NCI-H2171 (cell line): ENCODE data around the gene PHPT1.
"Not testable (repeated sequence)": the region's sequence is repeated elsewhere in the genome, so short reads cannot be mapped to it uniquely, and the experiment has no call there.

Source experiments
- DNase-seq: peaks from one replicate; lab custom pipeline; 2025; lab: John Stamatoyannopoulos, UW

PHPT1 gene

GRCh38 chr9:136837146-136837855, 11.9 kb upstream of the PHPT1 start:
- no peak for DNase-seq

DNA sequence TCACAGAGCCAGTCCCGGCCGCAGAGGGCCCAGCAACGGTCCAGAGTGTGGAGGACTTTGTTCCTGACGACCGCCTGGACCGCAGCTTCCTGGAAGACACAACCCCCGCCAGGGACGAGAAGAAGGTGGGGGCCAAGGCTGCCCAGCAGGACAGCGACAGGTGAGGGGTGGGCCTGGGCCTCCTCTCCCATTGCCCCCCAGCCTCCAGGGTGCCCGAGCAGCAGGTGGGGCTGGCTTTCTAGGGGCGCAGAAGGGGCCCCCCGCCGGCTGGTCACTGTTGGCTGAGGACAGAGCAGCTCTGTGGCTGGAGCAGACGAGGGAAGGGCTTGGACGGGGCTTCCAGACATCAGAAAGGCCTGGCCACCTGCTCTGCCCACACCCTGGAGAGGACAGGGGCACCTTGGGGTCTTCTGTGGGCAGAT, 11.3 kb upstream of the PHPT1 start:
- DNase-seq, result not testable (repeated sequence)

DNA sequence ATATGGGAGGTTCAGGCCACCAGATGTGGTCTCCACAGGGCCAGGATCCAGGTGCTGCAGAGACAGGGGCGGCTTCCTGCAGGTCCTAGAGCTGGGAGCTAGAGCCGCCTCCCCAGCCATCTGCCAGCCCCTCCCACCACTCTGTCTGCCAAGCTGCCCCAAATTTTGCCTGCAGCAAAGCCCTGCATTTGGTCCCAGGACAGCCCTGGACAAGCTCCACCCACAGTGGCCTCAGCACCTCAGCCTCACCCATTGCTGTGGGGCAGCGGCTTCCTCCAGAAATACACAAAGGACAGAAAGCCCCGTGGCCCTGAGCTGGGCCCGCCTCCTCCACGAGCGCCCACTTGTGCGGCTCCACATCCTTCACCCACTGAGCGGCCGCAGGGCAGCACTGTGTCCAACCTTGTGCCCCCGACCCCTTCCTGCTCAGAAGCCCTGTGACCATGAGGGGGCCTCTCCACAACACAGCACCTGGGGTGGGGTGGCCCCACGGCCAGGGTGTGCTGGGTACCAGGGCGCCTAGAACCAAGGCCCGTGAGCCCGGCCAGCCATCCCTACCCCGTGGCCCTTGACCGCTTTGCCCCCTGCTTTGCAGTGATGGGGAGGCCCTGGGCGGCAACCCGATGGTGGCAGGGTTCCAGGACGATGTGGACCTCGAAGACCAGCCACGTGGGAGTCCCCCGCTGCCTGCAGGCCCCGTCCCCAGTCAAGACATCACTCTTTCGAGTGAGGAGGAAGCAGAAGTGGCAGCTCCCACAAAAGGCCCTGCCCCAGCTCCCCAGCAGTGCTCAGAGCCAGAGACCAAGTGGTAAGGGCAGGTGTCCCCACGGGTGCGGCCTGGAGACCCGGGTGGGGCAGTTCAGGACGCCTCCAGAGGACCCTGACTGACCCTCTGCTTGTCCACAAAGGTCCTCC, 10.6 kb upstream of the PHPT1 start:
- no peak for DNase-seq

DNA sequence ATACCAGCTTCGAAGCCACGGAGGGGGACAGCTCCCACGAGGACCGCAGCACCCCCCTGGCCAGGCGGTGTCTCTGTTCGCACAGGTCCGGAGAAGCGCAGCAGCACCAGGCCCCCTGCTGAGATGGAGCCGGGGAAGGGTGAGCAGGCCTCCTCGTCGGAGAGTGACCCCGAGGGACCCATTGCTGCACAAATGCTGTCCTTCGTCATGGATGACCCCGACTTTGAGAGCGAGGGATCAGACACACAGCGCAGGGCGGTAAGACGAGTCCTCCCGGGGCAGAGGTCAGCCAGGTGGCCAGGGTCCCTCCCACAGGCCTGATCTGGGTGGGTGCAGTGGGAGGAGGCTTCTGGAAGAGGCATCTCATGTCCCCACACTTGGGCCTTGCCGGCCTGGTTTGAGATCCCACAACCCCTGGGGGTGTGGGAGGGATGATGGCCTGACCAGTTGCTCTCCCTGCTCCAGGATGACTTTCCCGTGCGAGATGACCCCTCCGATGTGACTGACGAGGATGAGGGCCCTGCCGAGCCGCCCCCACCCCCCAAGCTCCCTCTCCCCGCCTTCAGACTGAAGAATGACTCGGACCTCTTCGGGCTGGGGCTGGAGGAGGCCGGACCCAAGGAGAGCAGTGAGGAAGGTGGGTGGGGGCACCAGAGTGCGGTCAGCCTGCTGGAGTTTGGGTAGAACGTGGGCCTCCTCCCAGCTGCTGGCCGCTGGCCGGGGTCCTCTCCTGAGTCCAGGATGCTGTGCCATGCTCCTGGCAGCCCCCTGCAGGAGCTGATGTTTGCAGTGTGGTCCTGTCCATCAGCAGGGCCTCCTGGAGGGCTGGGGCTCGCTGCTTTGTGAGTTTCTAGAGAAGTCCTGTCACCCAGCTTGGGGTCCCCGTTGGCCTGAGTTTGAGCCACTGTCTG, 9.7 kb upstream of the PHPT1 start:
- DNase-seq, result no peak

- DNase-seq, result no peak
Measured at GRCh38 chr9:136840140-136840876, 8.9 kb upstream of the PHPT1 start.

DNA sequence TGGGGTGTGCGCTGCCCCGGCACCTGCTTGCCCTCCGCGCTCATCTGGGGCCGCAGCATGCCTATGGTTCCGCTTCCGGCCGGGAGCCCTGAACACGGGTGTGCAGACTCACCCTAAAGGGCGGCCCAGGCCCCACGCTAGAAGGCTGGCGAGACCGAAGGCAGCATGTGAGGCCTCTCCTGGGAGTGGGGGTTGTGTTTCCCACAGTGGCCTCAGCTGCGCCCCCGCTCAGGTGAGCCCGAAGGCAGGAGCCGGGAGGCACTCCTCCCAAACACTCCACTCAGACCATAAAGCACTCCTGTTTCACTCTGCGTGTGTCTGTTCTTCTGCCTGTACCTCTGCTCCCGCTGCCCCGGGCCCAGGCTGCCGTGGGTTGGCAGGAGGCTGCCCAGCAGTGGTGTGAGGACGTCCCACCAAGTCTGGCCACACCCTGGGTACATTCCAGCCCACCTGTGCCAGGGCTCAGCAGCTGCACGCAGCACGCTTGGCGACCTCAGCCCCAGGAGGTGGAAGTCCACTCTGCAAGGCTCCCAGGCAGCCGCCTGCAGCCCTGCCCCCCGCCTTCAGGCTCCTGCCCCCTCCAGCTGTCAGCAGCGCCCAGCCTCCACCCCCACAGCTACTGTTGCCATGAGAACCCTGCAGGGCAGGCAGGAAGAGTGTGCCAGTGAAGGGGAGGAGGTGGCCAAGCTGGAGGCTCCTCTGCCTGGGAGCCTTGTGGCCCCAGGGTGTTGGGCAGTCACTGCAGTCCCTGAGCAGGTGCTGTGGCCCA, 8.1 kb upstream of the PHPT1 start:
- peak; percentile 89 for DNase-seq

GRCh38 chr9:136841646-136842379, 7.4 kb upstream of the PHPT1 start:
- DNase-seq, result not testable (repeated sequence)

DNA sequence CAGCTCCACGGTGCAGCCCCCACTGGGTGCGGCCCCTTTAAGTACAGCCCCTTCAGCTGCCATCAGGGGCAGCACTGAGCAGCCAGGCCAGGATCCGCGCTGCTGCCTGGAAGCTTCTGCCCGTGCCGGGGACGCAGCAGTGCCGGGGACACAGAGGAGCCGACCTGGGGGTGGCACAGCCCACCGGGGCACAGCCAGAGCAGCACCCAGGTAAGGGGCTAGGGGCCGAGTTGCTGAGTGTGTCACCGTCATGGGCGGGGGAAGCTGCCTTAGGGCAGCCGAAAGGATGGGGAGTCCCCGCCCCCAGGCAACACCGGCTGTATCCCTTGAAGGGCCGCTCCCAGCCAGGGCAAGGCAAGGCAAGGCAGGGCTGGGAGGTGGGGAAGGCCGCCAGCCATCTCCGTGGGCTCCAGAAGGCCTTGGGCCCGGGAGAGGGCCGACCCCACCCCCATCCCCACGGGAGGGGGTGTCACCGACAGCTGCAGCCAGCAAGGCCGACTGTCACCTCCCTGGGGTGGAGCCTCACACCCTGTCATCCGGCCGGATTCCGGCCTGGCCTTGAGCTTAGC, 6.7 kb upstream of the PHPT1 start, which contains the start of gene AJM1:
AJM1 (plus strand) TSS at position 99 of the 569 bp plus-strand sequence. CDS start 1,937 bp downstream, outside the sequence.
- peak; percentile 71 for DNase-seq

DNA sequence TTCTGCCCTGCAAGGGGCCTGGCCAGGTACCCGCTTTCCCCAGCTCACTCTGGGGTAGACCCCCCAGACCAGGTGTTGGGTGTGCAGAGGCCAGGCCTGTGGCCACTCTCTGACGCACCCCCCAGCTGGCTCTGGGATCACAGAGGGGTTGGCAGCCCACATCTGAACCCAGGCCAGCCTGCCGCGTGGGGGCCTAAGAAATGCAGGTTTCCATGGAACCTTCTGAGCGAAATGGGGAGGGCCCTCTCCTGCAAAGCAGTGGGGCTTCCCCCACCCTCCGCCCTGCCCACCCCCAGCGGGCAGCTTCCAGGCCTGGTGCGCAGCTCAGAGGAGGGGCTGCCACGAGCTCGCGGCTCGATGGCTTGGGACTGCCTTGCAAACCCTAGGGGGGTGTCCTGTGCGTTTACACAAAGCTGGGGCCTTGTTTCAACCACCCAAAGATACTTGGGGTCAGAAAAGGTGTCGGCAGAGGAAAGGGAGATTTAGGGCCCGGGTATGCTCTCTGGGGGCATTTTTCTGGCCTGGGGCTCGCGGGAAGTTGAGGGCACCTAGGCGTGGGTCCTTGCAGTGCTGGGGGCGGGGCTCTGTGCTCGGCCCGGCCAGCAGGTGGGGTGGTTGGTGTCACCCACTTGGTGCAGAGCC, 5.9 kb upstream of the PHPT1 start:
- not testable (repeated sequence) for DNase-seq

GRCh38 chr9:136843801-136844740, 5.1 kb upstream of the PHPT1 start:
- not testable (repeated sequence) for DNase-seq

DNA sequence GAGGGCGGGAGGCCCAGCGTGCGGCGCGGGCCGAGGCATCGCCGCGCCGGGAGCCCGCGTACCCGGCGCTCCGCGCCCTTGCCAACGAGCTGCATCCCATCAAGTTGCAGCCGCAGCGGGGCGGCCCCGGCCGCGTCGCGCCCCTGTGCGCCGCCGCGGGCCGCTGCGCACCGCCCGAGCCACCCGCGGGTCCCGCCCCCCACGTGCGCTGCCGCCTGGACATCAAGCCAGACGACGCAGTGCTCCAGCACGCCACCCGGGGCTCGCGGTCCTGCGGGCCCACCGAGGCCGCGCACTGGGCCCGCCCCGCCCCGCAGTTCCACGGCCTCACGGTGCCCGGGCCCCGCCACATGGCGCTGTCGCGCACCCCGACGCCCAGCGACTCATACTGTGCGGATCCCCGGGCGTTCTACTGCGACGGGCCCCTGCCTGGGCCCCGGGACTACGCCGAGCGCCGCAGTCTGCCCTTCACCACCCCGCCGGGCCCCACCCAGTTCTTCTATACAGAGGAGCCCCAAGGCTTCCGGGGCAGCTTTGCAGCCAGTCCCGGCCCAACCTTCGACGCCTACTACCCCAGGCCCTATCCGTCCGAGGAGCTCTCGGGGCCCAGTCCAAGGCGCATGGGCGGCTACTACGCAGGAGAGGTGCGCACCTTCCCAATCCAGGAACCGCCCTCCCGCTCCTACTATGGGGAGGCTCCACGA, 4.3 kb upstream of the PHPT1 start:
- no peak for DNase-seq

- no peak for DNase-seq
Measured at GRCh38 chr9:136845465-136846260, 3.5 kb upstream of the PHPT1 start.

DNA sequence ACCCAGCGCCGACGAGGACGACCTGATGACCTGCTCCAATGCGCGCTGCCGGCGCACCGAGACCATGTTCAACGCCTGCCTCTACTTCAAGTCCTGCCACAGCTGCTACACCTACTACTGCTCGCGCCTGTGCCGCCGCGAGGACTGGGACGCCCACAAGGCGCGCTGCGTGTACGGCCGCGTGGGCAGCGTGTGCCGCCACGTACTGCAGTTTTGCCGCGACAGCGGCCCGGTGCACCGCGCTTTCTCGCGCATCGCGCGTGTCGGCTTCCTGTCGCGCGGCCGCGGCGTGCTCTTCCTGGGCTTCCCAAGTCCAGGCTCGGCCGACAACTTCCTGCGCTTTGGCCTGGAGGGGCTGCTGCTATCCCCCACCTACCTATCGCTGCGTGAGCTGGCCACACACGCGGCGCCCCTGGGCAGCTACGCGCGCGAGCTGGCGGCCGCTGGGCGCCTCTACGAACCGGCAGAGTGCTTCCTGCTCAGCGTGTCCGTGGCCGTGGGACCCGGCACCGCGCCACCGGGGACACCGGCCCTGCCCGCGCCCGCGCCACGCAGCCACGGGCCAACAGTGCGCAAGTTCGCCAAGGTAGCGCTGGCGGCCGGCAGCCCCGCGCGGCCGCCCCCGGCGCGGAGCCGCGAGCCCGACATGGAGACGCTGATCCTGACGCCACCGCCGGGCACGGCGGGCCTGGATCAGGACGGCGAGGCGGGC, 2.7 kb upstream of the PHPT1 start:
- DNase-seq, result no peak

- DNase-seq, result peak; percentile 47
Measured at GRCh38 chr9:136847088-136847825, 2.0 kb upstream of the PHPT1 start.
